GM18520 (cell line): ENCODE measurements around the gene LCP2.
A peak's percentile ranks its signal among the peaks of the same experiment; 100 is the strongest.

ENCODE experiments used
- ATAC-seq: cut with Tn5 transposase; IDR thresholded peaks from one replicate; pipeline ENCODE4 v1.9.1; 2021; ENCODE audit not compliant: unreplicated experiment

The LCP2 gene

DNA sequence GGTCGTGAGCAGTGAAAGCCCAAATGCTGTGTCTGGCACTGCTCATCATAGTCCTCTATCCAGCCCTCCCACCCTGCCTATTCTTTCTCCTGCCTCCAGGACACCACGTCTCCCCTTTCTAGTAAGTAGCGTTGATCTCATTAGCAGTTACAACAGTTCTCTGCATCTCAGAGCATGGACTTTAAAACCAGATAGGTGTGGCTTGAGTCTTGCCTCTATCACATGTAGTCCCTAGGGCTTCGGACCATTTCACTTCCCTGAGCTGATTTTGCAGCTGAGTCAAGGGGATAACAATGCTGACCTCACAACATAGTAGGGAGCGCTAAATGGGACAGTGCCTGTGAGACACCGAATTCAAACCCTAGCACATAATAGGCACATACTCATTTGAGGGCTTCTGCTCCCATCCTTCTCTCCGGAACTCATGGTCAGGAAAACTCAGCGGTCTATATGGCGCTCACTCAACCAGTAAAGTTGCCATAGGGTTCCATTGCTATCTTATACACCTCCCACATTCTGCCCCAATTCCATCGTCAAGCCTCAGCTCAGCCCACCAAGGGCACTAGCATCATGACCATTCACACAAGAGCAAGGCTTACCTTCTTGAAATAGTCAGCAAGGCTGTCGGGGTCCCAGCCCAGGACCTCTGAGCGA is 515 bp downstream of the LCP2 start:
- peak; percentile 30 for ATAC-seq

DNA sequence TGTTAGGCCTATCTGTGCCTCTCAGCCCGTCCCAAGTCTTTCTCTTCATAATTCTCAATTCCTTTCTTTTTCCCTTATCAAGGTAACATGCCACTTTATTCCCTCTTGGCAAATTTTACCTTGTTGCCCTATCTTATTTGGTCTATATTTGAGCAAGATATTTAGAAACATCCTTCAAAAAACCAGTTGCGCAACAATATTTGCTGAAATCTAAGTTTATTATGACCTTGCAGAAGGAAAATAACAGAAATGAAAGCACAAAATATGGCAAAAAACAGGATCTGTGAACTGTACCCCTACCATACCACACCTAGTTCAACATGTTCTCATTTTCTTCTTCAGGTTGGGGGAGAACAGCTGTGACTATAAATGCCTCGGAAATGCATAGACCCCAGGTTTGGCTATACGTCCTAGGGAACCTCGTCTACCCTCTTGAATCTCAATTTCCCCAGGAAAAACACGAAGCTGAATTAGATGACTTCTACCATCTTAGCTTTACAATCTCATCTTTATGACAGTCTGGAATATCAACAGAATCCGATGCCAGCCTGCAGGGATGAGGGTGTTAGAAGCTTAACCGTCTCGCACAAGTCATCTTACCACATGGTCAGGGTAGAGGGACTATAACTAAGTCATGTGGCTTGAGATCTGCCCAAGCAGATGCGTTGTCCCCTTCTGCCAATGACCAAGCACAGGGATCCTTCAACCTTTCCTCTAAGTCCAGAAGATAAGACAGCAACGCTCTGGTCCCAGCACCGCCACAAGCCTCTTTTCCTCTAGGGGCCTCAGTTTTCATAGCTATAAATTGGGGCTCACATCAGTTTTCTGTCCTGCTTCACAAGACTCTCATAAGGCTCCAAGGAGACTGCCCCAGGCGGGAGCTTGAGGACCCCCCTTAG is 1.3 kb downstream of the LCP2 start:
- no peak for ATAC-seq

DNA sequence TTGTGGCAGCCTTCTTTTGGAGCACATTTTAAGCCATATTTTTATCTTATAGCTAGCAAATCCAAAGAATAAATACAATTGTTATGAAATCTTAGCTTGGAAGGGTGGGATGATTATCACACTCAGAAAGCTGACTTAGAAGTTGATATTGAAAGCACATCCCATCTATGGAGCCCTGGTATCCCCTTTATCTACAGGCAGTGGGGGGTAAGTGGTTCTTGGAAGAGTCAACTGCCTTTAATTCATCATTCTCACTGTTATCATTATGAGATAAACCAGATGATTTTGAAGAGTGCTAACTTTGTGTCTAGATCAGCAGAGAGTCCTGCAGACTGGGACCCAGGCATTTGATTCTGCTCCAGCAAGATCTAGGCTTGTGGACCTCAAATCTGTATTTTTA is 3.0 kb downstream of the LCP2 start:
- ATAC-seq = no peak

DNA sequence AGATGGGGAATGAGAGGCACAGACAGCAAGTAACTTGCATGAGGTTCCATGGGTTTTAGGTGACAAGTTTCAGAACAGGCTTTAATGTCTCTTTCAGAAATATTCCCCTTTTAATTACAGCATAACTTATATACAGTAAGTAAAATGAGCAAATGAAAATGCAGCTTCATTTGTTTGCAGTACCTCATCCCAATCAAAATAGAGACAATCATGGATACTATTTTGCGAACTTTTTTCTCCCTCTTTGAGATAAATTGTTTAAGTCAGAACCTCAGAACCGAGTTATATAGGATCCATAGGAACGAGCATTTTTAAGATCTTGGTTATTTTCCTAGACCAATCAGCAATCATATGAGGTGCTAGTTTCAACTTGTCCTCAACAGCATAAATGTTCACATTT is 3.5 kb downstream of the LCP2 start:
- no peak for ATAC-seq

DNA sequence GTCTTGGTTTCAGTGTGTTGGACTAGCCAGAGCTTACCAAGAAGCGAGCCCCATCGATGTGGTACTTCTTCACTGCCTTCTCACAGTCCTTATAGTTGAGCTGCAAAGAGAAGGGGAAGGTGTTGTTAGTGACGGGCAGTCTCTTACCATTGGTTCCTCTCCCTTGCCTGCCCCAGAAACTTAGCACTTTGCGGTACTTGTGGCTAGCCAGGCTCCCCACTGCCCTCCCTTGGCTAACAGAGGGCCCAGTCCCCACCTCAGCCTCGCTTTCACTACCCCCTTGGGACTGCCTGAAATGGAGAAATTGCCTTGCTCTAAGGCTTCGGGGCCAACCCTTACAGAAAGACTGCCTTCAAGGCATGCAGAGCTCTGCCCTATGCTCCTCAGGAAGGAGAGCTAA is 4.3 kb downstream of the LCP2 start:
- ATAC-seq = peak; percentile 84

DNA sequence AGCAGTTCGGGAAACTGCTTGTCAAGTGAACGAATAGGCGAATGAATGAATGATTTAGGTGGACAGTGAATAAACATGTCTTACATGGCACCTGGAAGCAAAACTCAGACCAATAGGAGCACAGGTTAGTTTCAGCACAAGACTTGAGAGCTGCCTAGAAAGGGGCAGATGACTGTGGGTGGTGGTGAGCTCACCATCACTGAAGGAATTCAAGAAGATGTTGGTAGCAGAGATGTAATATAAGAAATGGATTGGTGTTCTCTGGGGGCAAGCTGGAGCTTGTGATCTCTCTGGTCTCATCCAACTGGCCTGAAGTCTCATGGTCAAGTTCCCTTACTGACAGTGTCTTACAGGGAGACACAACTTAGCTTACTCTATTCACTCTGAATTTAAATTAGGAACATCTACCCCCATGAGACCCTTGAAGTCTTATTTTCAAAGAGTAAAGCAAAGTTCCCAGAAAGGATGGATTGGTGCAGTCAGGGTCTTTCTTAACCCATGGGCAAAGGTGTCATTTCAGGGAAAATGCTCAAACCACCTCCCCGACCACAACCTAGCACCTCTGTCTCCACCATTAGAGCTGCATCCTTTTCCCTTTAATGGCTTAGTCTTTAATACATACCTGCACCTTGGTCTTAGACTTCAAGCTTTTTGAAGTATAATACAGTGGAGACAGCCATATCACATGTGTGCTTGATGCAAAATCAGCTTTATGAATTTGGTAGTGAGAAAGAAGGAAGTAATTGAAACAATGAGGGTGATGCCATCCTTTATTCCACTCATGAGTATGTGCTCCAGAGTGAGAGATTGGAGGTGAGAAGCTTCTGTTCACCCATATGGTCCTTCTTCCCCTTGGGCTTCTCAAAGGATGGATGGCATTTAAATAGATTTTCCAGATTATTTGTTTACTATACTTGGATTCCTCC is 5.1 kb downstream of the LCP2 start:
- ATAC-seq = no peak

DNA sequence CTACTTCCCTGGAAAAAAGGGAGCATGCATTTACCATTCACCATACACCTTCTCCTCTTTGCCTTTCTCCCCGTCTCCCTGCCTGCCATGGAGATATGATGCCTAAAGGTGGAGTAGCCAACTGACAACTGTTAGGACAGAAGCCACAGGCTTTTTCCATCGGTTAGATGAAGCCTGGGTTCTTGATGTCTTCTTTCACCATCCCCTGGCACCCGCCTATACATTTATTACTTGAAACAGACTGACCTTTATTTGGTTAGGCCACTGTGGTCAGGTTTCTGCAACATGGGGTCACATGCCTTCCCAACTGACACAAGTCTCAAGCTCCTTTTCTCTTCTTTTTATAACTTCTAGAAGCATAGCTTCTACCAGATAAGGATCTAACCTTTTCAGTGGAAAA is 7.1 kb downstream of the LCP2 start:
- no peak for ATAC-seq

DNA sequence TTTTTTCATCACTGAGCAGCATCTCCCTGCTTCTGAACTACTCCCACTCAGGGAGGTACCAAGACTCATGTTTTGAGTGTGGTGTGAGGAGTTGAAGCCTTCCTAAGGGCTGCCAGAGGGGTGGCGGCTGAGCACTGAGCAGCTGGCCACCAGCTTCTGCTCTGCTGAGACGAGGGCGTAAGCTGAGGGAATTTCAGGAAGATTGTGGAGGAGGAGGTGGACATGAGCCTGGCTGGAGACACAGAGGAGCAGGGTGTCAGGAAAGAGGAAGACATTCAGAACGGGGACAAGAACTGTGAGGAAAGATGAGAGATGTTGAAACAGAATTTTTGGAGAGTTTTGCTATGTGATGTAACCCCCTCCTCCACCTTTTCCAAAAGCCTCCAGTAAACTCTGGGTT is 7.8 kb downstream of the LCP2 start:
- no peak for ATAC-seq

DNA sequence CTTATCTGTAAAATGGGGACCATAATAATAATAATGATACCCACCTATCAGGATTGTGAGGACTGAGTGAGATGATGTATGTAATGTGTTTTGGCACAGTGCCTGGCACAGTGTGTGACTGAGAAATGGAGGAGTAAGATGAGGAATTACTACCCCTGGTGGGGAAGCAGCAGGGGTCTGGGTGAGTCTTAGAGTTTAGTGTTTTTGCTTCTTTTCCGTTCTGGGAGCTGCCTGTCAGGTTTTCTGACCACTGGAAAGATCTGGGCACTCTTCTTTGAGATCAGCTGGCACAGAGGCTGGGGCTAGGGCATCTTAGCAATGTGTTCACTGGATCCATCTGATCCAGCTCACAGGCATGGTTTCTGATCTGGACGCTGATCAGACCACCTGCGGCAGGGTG is 8.5 kb downstream of the LCP2 start:
- no peak for ATAC-seq

DNA sequence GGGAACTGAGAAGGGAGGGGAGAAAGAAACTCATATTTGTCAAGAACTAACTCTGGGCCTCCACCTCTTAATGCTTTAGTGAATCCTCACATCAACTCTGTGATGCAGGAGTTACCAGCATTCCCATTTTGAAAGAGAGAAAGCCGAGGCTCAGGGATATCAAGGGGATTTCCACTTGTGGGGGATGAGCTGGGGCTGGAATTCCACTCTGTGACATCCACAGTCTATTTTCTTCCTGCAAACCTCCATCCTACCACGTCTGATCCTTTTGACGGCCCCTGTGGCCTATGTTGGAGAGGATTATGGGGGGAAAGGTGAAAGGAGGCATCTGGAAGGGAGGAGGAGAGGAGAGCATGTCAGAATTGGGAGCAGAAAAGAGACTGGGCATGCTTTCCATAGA is 9.0 kb downstream of the LCP2 start:
- no peak for ATAC-seq

DNA sequence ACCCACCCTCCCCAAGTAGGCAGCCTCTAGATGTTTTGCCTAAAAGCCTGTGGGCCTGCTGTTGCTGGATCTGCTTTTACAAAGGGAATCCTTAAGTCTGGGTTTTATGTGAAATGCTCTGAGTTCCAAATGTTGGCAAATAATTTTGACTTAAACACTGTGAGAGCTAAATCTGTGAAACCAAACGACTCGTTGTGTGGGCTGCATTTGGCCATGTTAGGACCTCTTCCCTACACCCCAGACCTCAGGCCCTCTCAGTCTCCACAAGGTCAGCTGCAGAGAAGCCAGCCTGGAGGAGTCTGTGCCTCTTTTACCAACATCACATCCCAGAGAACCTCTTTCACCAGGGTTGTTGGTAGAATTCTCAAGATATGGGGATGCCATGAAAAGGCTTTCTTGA is 9.4 kb downstream of the LCP2 start:
- no peak for ATAC-seq

DNA sequence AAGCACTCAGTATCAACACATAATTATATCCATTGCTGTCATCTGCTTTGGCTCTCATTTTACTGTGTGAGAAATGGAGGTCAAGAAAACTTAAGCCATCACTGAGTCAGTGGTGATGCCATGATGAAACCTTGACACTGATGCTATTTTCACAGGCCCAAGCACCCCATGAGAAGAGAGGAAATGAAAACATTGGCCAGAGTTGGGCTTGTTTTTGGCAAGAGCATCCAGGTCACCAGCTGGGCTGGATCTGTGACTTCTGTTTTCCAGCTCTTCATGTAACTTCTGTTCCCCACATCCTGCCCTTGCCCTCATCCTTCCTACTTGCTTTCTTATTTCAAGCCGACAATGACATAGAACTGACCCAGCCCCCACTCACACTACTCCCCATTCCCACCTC is 10.0 kb downstream of the LCP2 start:
- ATAC-seq = no peak

DNA sequence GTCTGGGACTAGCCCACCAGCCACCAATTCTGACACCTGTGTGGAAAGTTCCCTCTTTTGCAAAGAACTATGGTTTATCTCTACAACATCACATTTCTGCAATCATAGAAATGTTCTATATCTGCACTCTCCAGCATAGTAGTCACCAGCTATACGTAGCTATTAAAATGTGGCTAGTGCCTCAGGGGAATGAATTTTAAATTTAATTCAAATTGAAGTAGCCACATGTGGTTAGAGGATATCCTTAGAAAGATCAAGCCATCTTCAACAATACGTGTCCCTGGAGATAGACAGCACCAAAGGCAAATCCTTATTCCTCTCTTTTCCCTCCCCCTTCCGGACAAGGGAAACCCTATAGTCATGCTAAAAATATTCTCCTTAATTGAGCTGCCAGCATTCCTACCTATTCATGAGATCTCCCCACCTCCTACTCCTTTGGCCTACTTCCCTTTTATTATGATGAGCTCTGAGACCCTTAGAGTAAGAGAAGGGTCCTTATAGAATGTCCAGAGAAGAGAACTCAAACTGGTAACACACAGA is 11.1 kb downstream of the LCP2 start:
- ATAC-seq = no peak

DNA sequence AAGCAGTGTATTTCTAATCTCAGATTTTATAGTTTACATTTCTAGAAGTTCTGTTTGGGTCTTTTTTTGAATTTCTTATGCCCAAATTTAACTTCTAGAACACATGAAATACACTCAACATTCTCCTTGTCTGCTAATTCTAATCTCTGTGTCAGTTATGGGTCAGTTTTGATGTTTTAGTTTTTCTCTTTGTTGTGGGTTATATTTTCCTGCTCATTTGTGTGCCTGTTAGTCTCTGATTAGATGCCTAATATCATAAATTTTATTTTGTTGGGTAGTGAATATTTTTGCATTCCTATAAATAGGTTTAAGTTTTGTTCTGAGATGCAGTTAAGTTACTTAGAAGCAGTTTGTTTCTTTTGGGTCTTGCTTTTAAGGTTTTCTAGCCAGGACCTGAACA is 12.4 kb downstream of the LCP2 start:
- no peak for ATAC-seq

DNA sequence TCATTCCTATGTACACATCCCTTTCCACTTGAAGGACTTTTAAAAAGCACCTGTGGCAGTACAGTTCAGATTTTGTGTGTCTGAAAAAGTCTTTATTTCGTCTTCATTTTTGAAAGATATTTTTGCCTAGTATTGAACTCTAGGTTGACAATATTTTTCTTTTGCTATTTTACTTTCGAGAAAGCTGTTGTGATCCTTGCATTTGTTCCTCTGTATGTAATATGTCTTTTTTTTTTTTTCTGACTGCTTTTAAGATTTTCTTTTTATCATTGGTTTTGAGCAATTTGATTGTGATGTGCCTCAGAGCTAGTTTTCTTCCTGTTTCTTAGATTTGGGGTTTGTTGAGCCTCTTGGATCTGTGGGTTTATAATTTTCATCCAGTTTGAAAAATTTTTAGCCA is 13.3 kb downstream of the LCP2 start:
- ATAC-seq = no peak

DNA sequence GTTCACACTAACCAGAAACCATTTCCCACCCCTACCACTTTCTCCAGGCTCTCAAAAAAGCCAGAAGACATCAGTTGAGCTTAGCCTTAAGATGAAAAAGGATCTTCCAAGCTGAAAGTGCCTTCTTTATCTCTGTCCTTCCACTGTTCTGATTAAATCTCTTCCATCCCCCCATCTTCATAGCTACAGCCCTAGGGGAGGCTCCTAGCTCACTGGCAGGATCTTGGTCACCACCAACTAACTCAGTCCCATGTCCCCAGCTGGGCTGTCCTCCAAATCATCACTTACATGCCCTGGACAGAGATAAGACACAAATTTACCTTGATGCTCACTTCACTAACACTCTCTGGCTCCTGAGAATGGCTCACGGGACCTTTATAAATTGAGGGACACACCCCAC is 14.3 kb downstream of the LCP2 start:
- no peak for ATAC-seq

DNA sequence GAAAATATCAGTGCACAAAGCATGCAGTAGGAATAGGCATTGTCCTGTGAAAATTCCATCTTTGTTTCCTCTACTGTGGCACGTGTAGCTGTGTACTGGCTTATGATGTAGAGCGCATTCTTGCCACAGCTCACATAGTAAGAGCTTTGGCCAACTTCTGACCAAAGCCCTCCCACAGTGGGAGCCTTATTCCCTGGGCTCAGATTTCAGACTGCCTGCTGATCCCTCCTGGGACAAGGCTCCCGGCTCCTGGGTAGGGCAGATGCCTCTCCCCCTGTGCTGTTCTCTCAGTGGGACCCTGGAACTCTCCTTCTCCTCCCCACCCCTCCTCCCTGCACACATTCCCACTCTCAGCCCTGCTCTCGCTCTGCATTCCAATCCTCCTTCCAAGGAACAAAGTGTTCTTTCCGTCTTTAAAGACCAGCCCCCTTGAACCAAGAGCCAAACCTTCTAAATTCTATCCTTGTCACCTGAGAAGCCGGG is 17.5 kb downstream of the LCP2 start:
- ATAC-seq = no peak

DNA sequence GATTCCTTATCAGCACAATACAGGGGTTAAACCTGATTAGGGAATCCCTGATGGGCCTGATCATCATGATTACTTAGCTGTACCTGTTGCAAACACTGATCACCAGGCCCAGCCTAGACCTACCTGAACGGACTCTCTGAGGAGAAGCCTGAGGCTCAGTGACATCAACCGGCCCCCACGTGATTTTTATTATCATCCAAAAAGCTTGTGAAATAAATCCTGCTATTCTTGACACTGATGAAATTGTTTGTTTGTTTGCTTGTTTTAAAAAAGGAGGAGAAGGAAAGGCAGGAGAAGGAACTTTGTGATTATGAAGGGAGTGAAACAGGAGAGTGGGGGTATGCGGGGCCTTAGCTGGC is 18.1 kb downstream of the LCP2 start:
- ATAC-seq = no peak

DNA sequence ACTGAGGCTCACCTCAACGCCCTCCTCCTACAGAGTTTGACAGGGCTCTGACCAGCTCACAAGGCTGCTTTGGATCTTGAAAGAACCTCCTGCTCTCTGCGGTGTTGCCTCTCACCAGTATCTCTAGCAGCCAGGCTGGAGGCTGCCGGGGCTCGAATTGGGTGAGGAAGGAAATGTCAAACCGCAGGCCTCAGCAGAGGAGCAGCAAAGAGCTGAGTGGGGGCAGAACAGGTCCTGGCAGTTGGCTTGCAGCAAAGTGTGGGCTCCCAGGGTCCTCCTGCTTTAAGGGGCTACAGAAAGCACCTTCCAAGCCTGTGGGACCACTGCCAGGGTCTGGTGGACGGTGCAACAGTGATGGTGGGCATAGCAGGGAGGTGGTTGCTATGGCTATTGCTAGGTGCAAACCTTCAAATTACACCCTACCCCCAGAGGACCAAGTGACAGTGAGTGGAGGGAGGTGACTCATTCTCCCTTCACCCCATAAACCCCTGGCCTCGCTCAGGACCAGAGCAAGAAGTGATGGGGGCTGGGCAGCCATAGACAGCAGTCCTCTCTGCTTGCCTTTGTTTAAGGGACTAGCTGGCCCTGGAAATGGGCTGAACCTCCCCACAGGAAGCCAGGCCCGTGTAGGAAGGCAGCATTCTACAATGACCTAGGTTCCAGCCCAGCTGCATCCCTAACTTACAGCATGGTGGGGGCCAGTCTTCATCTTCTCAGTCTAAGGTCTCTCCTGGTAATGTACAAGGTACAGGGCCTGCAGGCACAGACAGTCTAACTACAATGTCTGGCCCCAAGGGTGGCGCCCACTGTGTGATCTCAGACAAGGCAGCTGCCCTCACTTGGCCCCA is 18.7 kb downstream of the LCP2 start:
- ATAC-seq = peak; percentile 65

DNA sequence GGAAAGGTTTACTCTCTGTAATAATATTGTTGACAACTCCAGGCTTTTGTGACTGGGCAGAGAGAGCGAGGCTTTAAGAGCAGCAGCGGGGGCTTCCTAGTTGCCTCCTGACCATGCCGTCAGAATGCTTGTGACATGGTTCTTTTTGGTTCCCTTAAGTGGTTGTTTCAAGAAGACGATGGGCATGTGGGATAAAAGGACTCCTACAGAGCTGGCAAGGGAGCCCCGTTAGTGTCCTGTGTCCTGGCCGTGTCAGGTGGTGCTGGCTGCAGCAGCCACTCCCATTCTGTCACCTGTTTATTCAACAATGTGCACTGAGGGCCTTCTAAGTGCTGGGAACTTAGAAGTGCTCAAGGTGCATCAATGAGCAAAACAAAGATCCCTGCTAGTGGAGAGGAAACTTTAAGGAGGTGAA is 19.7 kb downstream of the LCP2 start:
- no peak for ATAC-seq
